Measurements from ENCODE around the gene PDZRN4. TPM values are rescaled to one million over a fixed set of nuclear protein-coding genes. Genes with fewer than 3 reads are reported as not detected.
"Not testable (repeated sequence)": the region's sequence is repeated elsewhere in the genome, so short reads cannot be mapped to it uniquely, and the experiment has no call there.

Gene PDZRN4
- total RNA-seq, 1 experiment from 2014 or later, result not detected

- DNase-seq (ENCODE audit: low spot score), result no peak
Observed at GRCh38 chr12:41558671-41559070, 370.6 kb downstream of the PDZRN4 start.

GRCh38 chr12:41563051-41563450 lies 374.9 kb downstream of the PDZRN4 start:
- no peak for DNase-seq (ENCODE audit: low spot score)

- no peak for DNase-seq (ENCODE audit: low spot score)
Observed at GRCh38 chr12:41564816-41565215, 376.7 kb downstream of the PDZRN4 start.

DNA sequence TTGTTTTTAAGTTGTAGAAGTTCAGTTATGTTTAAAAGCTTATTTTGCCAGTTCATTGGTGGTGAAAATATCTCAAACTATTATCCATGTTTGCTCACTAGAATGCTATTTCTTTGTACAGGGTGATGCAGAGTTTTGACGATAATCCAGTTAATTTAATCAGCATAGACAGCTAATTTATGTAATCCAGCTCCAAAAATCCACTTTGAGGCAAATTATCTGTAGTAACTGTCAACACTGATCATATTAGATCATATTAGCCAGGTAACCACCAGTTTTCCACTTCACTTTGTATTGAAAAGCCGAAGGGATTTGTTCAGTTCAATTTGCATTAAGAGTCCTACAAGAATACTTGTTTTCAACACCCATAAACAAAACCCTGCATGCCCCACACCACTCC lies 378.6 kb downstream of the PDZRN4 start:
- no peak for DNase-seq (ENCODE audit: low spot score)

- DNase-seq (ENCODE audit: low spot score), result no peak
Observed at GRCh38 chr12:41573445-41573844, 385.3 kb downstream of the PDZRN4 start.

GRCh38 chr12:41576925-41577324 lies 388.8 kb downstream of the PDZRN4 start:
- DNase-seq (ENCODE audit: low spot score), result peak; percentile 4

DNA sequence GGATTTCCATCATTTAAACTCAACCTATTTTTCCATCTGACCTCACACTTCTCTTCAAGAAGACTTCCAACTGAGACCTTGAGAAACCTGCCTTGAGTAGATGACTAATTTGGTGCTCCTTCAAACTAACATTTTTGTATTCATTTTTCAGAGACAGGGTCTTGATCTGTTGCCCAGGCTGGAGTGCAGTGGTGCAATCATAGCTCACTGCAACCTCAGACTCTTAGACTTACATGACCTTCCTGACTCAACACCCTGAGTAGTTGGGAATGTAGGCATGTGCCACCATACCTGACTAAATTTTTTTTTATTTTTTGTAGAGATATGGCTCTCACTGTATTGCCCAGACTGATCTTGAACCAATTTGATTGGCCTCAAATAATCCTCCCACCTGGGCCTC lies 389.9 kb downstream of the PDZRN4 start:
- DNase-seq (ENCODE audit: low spot score), result no peak

DNA sequence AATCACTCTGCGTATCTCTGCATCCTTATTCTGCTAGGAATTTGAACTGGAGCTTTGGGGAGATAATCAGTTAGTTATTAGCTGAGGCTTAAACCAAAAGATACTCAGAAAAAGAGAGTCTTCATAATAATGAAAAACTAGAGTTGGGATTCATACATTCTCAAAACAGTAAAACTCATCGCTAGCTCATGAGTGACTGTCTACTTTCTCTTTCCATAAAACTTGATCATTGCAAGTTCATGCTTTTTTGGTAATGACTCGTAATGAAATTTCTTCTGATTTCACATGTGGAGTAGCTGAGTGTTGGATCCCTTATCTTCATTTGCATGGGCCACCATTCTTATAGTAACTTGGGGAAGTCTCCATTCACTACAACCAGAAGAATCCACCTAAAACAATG lies 397.7 kb downstream of the PDZRN4 start:
- DNase-seq (ENCODE audit: low spot score), result no peak

GRCh38 chr12:41587574-41587973 lies 399.5 kb downstream of the PDZRN4 start:
- no peak for DNase-seq (ENCODE audit: low spot score)

GRCh38 chr12:41589878-41590277 lies 401.8 kb downstream of the PDZRN4 start:
- no peak for DNase-seq (ENCODE audit: low spot score)

- no peak for DNase-seq (ENCODE audit: low spot score)
Observed at GRCh38 chr12:41596190-41596589, 408.1 kb downstream of the PDZRN4 start.

DNA sequence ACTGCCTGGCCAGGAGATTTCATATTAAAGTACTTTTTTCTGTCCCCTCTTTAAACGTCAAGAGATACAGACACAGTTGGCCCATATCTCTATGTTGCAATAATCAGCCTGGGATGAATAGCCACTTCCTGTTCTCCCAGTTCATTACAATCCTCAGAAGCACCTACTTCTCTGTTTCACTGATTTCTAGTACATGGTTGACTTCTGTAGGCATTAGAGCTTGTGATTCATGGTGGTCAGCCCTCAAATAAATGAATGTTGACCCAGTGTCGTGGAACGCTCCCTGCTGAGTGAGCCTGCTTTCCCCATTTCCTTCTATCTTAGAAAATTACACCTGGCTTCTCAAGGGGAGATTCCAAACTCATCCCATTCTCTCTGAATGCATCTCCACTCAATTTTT lies 416.7 kb downstream of the PDZRN4 start:
- DNase-seq (ENCODE audit: low spot score), result no peak

DNA sequence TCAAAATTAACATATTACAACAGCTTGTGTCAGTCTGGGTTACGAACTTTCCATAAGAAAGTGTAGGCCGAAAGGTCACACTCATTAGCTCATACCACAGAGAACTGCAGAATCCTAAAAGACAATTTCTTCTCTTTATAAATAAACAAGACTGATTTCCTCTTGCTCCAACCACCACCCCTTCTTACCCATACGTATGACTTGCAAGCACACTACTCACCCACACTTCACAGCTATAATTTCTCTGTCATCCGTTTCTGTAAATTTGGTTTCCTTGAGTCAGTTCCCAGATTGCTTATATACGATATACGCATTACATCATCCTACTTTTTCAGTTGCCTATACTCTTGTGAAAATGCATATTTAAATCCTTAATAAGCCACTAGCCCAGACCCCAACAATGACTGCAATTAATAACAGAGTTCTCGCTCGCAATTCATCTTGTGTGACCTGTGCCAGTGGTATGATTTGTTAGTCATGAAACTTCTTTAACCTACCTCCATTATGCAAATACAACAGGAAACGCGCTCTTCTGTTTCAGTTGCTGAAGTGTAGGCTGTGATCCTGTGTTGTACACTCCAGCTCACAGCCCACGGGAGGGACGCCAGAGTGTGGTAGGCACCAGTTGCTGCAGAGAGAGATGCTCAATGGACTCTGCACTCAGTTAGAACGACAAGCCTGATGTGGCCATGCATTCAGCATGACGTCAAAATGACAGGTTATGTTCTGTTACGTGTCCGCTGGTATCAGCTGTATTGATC lies 417.6 kb downstream of the PDZRN4 start:
- no peak for DNase-seq (ENCODE audit: low spot score)

- no peak for DNase-seq (ENCODE audit: low spot score)
Observed at GRCh38 chr12:41606468-41607445, 418.6 kb downstream of the PDZRN4 start.

GRCh38 chr12:41612892-41613557 lies 424.9 kb downstream of the PDZRN4 start:
- DNase-seq (ENCODE audit: low spot score), result no peak

DNA sequence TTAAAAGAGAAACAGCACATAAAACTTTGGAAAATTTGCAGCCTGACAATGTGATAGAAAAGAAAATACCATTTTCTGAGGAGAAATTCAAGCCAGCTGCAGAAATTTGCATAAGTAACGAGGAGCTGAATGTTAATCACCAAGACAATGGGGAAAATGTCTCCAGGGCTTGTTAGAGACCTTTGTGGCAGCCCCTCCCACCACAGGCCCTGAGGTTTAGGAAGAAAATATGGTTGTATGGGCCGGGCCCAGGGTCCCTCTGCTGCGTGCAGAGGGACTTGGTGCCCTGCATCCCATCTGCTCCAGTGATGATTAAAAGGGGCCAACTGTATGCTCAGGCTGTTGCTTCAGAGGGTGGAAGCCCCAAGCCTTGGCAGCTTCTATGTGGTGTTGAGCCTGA lies 427.1 kb downstream of the PDZRN4 start:
- DNase-seq (ENCODE audit: low spot score), result not testable (repeated sequence)

- DNase-seq (ENCODE audit: low spot score), result no peak
Observed at GRCh38 chr12:41619705-41620104, 431.6 kb downstream of the PDZRN4 start.

DNA sequence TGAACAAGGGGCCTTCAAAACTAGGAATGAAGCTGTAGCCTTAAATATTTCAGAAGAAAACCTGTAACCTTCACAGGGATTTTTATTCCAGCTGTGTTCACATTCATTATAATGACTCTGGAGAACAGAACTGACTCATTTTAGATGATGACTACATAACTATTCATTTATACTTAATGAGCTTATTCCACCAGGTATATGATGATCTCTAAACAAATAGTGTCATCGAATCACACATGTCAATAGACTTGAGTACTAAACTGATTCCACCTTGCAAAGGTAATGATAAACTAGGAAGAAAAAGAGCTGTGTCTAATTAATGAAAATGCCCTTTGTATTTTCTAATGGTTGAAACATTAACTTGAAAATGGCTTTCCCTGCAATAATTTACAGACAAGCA lies 433.2 kb downstream of the PDZRN4 start:
- DNase-seq (ENCODE audit: low spot score), result no peak

Data from A172 (cell line).